ENCODE results near the gene RXFP1. TPM values are rescaled to one million over a fixed set of nuclear protein-coding genes. Genes with fewer than 3 reads are reported as not detected.

Gene RXFP1
- total RNA-seq, 4 donors from 2014 or later = 0.10 TPM; not detected in 3

DNA sequence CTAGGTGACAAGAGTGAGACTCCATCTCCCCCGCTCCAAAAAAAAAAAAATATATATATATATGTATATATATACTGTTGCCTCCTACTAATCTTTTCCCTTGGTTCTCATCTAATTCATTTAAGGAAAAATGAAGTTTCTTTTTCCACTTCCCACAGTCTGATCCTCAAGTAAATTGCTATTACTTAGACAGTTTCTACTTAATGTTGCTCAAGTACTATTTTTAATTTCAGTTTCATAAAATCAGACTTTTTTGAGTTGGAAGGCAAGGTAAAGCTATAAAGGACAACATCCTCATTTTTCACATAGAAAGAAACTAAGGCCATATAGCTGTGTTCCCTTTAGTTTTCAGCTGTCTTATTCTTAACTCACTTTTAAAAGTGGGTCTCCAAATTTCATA, 5.8 kb downstream of the RXFP1 start:
- intact Hi-C loops (cut with DNase I; ENCODE audit: low total_unique reads) = no loop called here
- no peak overlapping the region for H3K4me3 ChIP-seq (ENCODE audit: low read depth, poor library complexity, severe bottlenecking)
- no peak for DNase-seq (ENCODE audit: low spot score in 2 of 2)
- 92 to 100% methylated on average over 1 of the region's 1 CpG for WGBS, 2 donors
- TF ChIP-seq POLR2A (IDR thresholded peaks at IDR 0.05) = no peak

GRCh38 chr4:158529505-158529904, 7.8 kb downstream of the RXFP1 start:
- TF ChIP-seq CTCF (IDR thresholded peaks at IDR 0.05) = no peak
- TF ChIP-seq POLR2A (IDR thresholded peaks at IDR 0.05) = no peak
- H3K4me3 ChIP-seq (ENCODE audit: low read depth, poor library complexity, severe bottlenecking) = no peak overlapping the region
- DNase-seq (ENCODE audit: low spot score in 2 of 2) = no peak
- WGBS, 2 donors = 63 to 74% methylated on average over 1 of the region's 1 CpG
- intact Hi-C loops (cut with DNase I; ENCODE audit: low total_unique reads) = no loop called here

- TF ChIP-seq POLR2A (IDR thresholded peaks at IDR 0.05) = no peak
- TF ChIP-seq CTCF (IDR thresholded peaks at IDR 0.05) = no peak
- H3K4me3 ChIP-seq (ENCODE audit: low read depth, poor library complexity, severe bottlenecking) = no peak overlapping the region
- no peak for DNase-seq (ENCODE audit: low spot score in 2 of 2)
- intact Hi-C loops (cut with DNase I; ENCODE audit: low total_unique reads) = no loop called here
- 60 to 62% methylated on average over 2 of the region's 2 CpGs for WGBS, 2 donors
Measured at GRCh38 chr4:158530381-158530780, 8.7 kb downstream of the RXFP1 start.

GRCh38 chr4:158530898-158531297, 9.2 kb downstream of the RXFP1 start:
- intact Hi-C loops (cut with DNase I; ENCODE audit: low total_unique reads) = no loop called here
- H3K4me3 ChIP-seq (ENCODE audit: low read depth, poor library complexity, severe bottlenecking) = no peak overlapping the region
- DNase-seq (ENCODE audit: low spot score in 2 of 2) = no peak
- 69 to 70% methylated on average over 6 of the region's 6 CpGs for WGBS, 2 donors
- TF ChIP-seq CTCF (IDR thresholded peaks at IDR 0.05) (no peak), POLR2A (IDR thresholded peaks at IDR 0.05) (no peak)

GRCh38 chr4:158532556-158533231, 11.0 kb downstream of the RXFP1 start:
- TF ChIP-seq CTCF (IDR thresholded peaks at IDR 0.05) = no peak
- TF ChIP-seq POLR2A (IDR thresholded peaks at IDR 0.05) = no peak
- no peak for DNase-seq (ENCODE audit: low spot score in 2 of 2)
- H3K4me3 ChIP-seq (ENCODE audit: low read depth, poor library complexity, severe bottlenecking) = no peak overlapping the region
- intact Hi-C loops (cut with DNase I; ENCODE audit: low total_unique reads) = no loop called here
- 59 to 64% methylated on average over 6 of the region's 6 CpGs for WGBS, 2 donors

GRCh38 chr4:158534727-158535126, 13.0 kb downstream of the RXFP1 start:
- WGBS, 2 donors = 75 to 85% methylated on average over 3 of the region's 3 CpGs
- intact Hi-C loops (cut with DNase I; ENCODE audit: low total_unique reads) = no loop called here
- no peak for TF ChIP-seq CTCF (IDR thresholded peaks at IDR 0.05)
- no peak for TF ChIP-seq POLR2A (IDR thresholded peaks at IDR 0.05)
- H3K4me3 ChIP-seq (ENCODE audit: low read depth, poor library complexity, severe bottlenecking) = no peak overlapping the region
- no peak for DNase-seq (ENCODE audit: low spot score in 2 of 2)
